ENCODE results near the gene APOC1.
"Not testable (repeated sequence)": the region's sequence is repeated elsewhere in the genome, so short reads cannot be mapped to it uniquely, and the experiment has no call there.

Gene APOC1

DNA sequence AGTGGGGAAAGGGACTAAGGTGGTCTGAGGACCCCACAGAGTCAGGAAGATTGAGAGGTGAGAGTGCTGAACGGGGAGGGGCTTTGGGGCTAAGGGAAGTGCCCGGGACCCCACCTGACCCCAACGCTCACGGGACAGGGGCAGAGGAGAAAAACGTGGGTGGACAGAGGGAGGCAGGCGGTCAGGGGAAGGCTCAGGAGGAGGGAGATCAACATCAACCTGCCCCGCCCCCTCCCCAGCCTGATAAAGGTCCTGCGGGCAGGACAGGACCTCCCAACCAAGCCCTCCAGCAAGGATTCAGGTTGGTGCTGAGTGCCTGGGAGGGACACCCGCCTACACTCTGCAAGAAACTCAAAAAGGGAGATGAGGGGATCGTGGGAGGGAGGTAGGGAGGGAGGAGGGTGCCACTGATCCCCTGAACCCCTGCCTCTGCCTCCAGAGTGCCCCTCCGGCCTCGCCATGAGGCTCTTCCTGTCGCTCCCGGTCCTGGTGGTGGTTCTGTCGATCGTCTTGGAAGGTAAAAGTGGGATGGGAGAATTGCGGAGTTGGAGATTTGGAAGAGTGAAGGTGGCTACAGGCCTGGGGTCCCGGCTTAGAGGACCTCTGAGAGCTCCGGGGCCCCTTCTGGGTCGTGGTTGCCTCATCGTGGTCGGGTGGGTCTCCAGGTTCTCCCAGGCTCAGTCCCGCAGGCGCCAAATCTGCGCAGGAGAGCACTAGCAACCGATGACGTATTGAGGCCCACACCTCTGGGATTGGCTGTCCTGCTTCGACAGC lies at the start of gene APOC1:
APOC1 (plus strand) TSS at position 176 of the 774 bp plus-strand sequence; CDS start at position 460, 284 bp downstream.
- H3K27ac ChIP-seq (ENCODE audit: low read length); H3K27me3 ChIP-seq (ENCODE audit: control insufficient read depth, insufficient read depth, low read length): not testable (repeated sequence)

GRCh38 chr19:44865196-44865767 lies 49.1 kb upstream of the APOC1 start:
- peaks cover 10% of the 10 kb centered on the region for H3K36me3 ChIP-seq (ENCODE audit: control insufficient read depth, insufficient read depth, low read length)
- no peak overlapping the region for H3K27ac ChIP-seq (ENCODE audit: low read length)
- no peak overlapping the region for H3K4me3 ChIP-seq (ENCODE audit: low read length)
- no peak for DNase-seq (ENCODE audit: low read depth, low spot score)
- H3K4me1 ChIP-seq (ENCODE audit: control insufficient read depth, insufficient read depth, low read length): no peaks in the 10 kb centered on the region
- no peaks in the 10 kb centered on the region for H3K9me3 ChIP-seq (ENCODE audit: control insufficient read depth, insufficient read depth, low read length)
- H3K27me3 ChIP-seq (ENCODE audit: control insufficient read depth, insufficient read depth, low read length): no peaks in the 10 kb centered on the region
- no CpG with 5 or more reads among the region's 27 CpGs for WGBS (ENCODE audit: insufficient coverage, insufficient read length)

More for the DNA sequence above, at the start of gene APOC1:
- H3K36me3 ChIP-seq (ENCODE audit: control insufficient read depth, insufficient read depth, low read length); H3K4me1 ChIP-seq (ENCODE audit: control insufficient read depth, insufficient read depth, low read length); H3K9me3 ChIP-seq (ENCODE audit: control insufficient read depth, insufficient read depth, low read length); DNase-seq (ENCODE audit: low read depth, low spot score): not testable (repeated sequence)
- no CpG with 5 or more reads among the region's 28 CpGs for WGBS (ENCODE audit: insufficient coverage, insufficient read length)
- H3K4me3 ChIP-seq (ENCODE audit: low read length): peak within 1 kb of the TSS; percentile 52; the same call in 1 of the 2 replicates

- Histone ChIP-seq H3K27ac (ENCODE audit: low read length) (no peak overlapping the region), H3K9me3 (ENCODE audit: control insufficient read depth, insufficient read depth, low read length) (no peaks in the 10 kb centered on the region), H3K4me1 (ENCODE audit: control insufficient read depth, insufficient read depth, low read length) (no peaks in the 10 kb centered on the region), H3K36me3 (ENCODE audit: control insufficient read depth, insufficient read depth, low read length) (peaks cover 11% of the 10 kb centered on the region), H3K27me3 (ENCODE audit: control insufficient read depth, insufficient read depth, low read length) (no peaks in the 10 kb centered on the region), H3K4me3 (ENCODE audit: low read length) (no peak overlapping the region)
- no CpG with 5 or more reads among the region's 4 CpGs for WGBS (ENCODE audit: insufficient coverage, insufficient read length)
- DNase-seq (ENCODE audit: low read depth, low spot score): no peak
Measured at GRCh38 chr19:44866664-44867063, 47.7 kb upstream of the APOC1 start.

DNA sequence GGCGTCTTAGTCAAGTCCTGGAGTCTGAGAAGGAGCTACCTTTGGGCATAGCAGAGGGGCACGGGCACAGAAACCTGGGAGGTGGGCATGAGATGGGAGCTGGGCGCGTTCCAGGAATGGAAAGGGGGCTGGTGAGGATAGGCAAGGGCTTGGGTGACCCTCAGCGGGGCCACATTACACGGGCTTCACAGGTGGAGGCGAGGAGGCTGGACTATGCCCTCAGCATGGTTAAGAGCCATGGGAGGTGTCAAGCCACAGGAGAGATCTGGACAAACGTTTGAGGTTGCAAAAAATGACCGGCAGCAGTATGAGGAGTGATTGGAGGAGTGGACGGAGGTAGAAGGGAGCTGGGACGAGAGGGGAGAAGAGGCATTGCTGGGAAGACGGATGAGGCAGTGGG lies 46.8 kb upstream of the APOC1 start:
- Histone ChIP-seq H3K4me3 (ENCODE audit: low read length) (no peak overlapping the region), H3K4me1 (ENCODE audit: control insufficient read depth, insufficient read depth, low read length) (no peaks in the 10 kb centered on the region), H3K27ac (ENCODE audit: low read length) (no peak overlapping the region), H3K36me3 (ENCODE audit: control insufficient read depth, insufficient read depth, low read length) (peaks cover 17% of the 10 kb centered on the region), H3K9me3 (ENCODE audit: control insufficient read depth, insufficient read depth, low read length) (no peaks in the 10 kb centered on the region), H3K27me3 (ENCODE audit: control insufficient read depth, insufficient read depth, low read length) (no peaks in the 10 kb centered on the region)
- no peak for DNase-seq (ENCODE audit: low read depth, low spot score)
- whole genome bisulfite sequencing (ENCODE audit: insufficient coverage, insufficient read length): no CpG with 5 or more reads among the region's 12 CpGs

DNA sequence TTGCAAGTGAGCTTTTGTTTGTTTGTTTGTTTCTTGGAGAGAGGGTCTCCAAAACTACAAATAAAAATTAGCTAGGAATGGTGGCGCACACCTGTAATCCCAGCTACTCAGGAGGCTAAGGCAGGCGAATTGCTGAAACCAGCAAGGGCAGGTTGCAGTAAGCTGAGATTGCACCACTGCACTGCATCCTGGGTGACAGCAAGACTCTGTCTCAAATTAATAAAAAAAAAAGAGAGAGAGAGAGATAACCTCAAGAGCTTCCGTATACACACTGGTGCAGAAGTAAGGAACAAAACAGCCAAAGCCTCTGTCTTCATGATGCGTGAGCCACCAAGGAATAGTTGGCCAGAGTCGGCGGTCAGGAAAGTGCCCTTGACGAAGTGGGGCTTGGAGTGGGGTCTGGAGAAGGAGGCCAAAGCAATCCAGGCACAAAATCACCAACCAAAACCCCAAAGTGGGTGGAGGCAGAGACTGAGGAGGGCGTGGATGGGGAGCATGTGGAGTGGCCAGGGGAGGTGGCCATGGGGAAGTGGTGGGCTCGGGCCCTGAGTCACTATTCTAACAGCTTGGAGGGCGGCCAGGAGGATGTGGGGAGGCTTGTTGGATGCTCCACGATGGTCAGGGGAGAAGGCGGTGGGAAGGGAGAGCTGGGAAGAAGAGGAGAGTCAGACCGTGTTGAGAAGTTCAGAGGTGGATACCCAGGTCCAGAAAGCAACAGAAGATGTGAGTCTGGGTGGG lies 44.5 kb upstream of the APOC1 start:
- Histone ChIP-seq H3K9me3 (ENCODE audit: control insufficient read depth, insufficient read depth, low read length) (no peaks in the 10 kb centered on the region), H3K4me3 (ENCODE audit: low read length) (no peak overlapping the region), H3K27ac (ENCODE audit: low read length) (no peak overlapping the region), H3K4me1 (ENCODE audit: control insufficient read depth, insufficient read depth, low read length) (no peaks in the 10 kb centered on the region), H3K27me3 (ENCODE audit: control insufficient read depth, insufficient read depth, low read length) (no peaks in the 10 kb centered on the region), H3K36me3 (ENCODE audit: control insufficient read depth, insufficient read depth, low read length) (peaks cover 34% of the 10 kb centered on the region)
- no CpG with 5 or more reads among the region's 13 CpGs for WGBS (ENCODE audit: insufficient coverage, insufficient read length)
- no peak for DNase-seq (ENCODE audit: low read depth, low spot score)

- Histone ChIP-seq H3K27me3 (ENCODE audit: control insufficient read depth, insufficient read depth, low read length) (no peaks in the 10 kb centered on the region), H3K36me3 (ENCODE audit: control insufficient read depth, insufficient read depth, low read length) (peaks cover 37% of the 10 kb centered on the region), H3K27ac (ENCODE audit: low read length) (no peak overlapping the region), H3K4me1 (ENCODE audit: control insufficient read depth, insufficient read depth, low read length) (no peaks in the 10 kb centered on the region; the same call in 1 of the 2 replicates), H3K4me3 (ENCODE audit: low read length) (no peak overlapping the region), H3K9me3 (ENCODE audit: control insufficient read depth, insufficient read depth, low read length) (no peaks in the 10 kb centered on the region)
- no peak for DNase-seq (ENCODE audit: low read depth, low spot score)
- no CpG with 5 or more reads among the region's 14 CpGs for WGBS (ENCODE audit: insufficient coverage, insufficient read length)
Measured at GRCh38 chr19:44871809-44872208, 42.6 kb upstream of the APOC1 start.

DNA sequence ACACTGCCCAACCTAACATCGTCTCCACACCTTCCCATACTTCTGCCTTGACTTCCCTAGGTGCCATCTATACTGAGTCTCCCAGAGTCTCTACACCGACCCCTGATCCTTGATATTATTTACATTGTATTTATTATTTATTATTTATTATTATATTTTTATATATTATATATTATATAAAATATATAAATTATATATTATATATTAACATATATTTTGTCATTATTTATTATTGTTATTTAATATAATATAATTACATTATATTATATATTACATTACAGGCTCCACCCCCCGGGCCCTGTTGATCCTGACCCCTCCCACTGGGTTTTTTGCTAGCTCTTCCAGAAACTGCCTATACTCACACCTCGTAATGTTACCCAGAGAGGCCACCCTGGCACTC lies 41.7 kb upstream of the APOC1 start:
- no CpG with 5 or more reads among the region's 4 CpGs for WGBS (ENCODE audit: insufficient coverage, insufficient read length)
- Histone ChIP-seq H3K9me3 (ENCODE audit: control insufficient read depth, insufficient read depth, low read length) (no peaks in the 10 kb centered on the region), H3K4me3 (ENCODE audit: low read length) (no peak overlapping the region), H3K27ac (ENCODE audit: low read length) (no peak overlapping the region), H3K4me1 (ENCODE audit: control insufficient read depth, insufficient read depth, low read length) (no peaks in the 10 kb centered on the region; the same call in 1 of the 2 replicates), H3K36me3 (ENCODE audit: control insufficient read depth, insufficient read depth, low read length) (peaks cover 41% of the 10 kb centered on the region), H3K27me3 (ENCODE audit: control insufficient read depth, insufficient read depth, low read length) (no peaks in the 10 kb centered on the region)
- DNase-seq (ENCODE audit: low read depth, low spot score): no peak

DNA sequence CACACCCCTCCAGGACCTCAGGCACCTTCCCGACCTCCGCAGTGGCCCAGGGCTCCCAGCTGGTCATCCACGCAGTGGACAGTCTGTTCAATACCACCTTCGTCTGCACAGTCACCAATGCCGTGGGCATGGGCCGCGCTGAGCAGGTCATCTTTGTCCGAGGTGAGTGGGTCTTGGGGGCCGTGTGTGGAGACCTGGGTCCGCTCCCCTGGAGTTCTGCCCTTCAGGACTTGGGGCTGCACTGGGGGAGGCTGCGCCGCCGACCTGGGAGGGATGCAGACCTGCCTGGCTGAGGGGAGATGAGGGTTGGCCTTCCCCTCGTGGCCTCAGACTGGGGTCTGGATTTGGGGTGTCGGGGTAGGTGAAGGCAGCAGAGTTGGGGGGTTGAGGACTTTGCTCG lies 40.1 kb upstream of the APOC1 start:
- Histone ChIP-seq H3K27me3 (ENCODE audit: control insufficient read depth, insufficient read depth, low read length) (no peaks in the 10 kb centered on the region), H3K36me3 (ENCODE audit: control insufficient read depth, insufficient read depth, low read length) (peaks cover 44% of the 10 kb centered on the region), H3K4me1 (ENCODE audit: control insufficient read depth, insufficient read depth, low read length) (no peaks in the 10 kb centered on the region; the same call in 1 of the 2 replicates), H3K27ac (ENCODE audit: low read length) (no peak overlapping the region), H3K9me3 (ENCODE audit: control insufficient read depth, insufficient read depth, low read length) (no peaks in the 10 kb centered on the region), H3K4me3 (ENCODE audit: low read length) (no peak overlapping the region)
- no peak for DNase-seq (ENCODE audit: low read depth, low spot score)
- WGBS (ENCODE audit: insufficient coverage, insufficient read length): no CpG with 5 or more reads among the region's 16 CpGs

DNA sequence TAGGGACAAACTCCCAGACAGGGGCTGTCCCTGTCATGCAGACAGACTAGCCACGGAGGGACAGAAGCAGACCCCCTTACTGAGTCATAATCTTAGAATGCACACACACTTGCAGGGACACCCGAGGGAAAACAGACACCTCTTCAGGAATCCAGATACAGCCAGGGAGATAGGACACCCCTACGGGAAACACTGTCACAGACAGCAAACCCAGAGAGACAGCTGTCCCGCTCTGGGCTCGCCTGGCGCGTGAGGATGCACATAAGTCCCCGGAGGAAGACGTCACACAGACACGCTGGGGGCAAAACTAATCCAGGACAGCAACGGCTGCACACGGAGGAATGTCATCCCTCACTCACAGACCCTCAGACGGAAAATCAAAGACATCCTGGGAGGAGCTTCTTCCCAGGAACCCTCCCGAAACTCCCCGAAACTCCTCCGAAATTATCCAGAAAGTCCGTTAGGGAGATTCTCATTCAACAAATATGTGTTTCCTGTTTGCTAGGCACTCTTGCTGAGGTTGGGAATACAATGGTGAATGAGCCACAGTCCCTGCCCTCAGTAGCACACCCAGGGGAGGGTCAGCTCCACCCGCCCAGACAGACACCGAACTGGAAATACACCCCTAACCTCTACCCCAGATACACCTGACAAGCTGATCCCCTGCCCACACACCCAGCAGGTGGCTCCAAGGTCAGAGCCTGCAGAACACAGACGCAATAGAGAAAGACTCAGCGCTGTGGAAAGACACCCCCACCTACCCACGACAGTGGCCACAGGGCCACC lies 38.5 kb upstream of the APOC1 start:
- no CpG with 5 or more reads among the region's 22 CpGs for WGBS (ENCODE audit: insufficient coverage, insufficient read length)
- no peaks in the 10 kb centered on the region for H3K9me3 ChIP-seq (ENCODE audit: control insufficient read depth, insufficient read depth, low read length)
- no peak for DNase-seq (ENCODE audit: low read depth, low spot score)
- H3K4me3 ChIP-seq (ENCODE audit: low read length): no peak overlapping the region
- H3K27ac ChIP-seq (ENCODE audit: low read length): no peak overlapping the region
- no peaks in the 10 kb centered on the region for H3K27me3 ChIP-seq (ENCODE audit: control insufficient read depth, insufficient read depth, low read length)
- peaks cover 46% of the 10 kb centered on the region for H3K36me3 ChIP-seq (ENCODE audit: control insufficient read depth, insufficient read depth, low read length)
- peaks cover 2% of the 10 kb centered on the region; the same call in 1 of the 2 replicates for H3K4me1 ChIP-seq (ENCODE audit: control insufficient read depth, insufficient read depth, low read length)
